Occipital lobe (tissue), 2 donors: ENCODE measurements around the gene PTRH2. TPM values are rescaled to one million over a fixed set of nuclear protein-coding genes. Genes with fewer than 3 reads are reported as not detected.
"Not testable (repeated sequence)": the region's sequence is repeated elsewhere in the genome, so short reads cannot be mapped to it uniquely, and the experiment has no call there.

Experiments
- DNase-seq: peaks from one replicate; lab custom pipeline; 2025; lab: John Stamatoyannopoulos, UW
- total RNA-seq: library from RNA; depleted of rRNA; stranded (reverse); fragments of >200 nt; gene quantifications from one replicate; pipeline ENCODE4 v1.2.3, GENCODE V29; 2014

The PTRH2 gene
- 22.1 TPM for total RNA-seq

- peak; percentile 98 for DNase-seq
These were observed at the start of gene PTRH2, which contains the start of gene VMP1 for GRCh38 chr17:59707149-59707970. TSS of gene PTRH2 (minus strand) at chr17:59707430. CDS start at chr17:59697978, 9,452 bp downstream. TSS of gene VMP1 (plus strand) at chr17:59707654. CDS start at chr17:59731447, 23,793 bp downstream.

- no peak for DNase-seq
These were observed 49.1 kb upstream of the PTRH2 start for GRCh38 chr17:59756236-59756818.

GRCh38 chr17:59755069-59755468, 47.8 kb upstream of the PTRH2 start:
- not testable (repeated sequence) for DNase-seq

- no peak for DNase-seq
These were observed 47.3 kb upstream of the PTRH2 start for GRCh38 chr17:59754552-59754951.

GRCh38 chr17:59753522-59754467, 46.6 kb upstream of the PTRH2 start:
- no peak for DNase-seq

- no peak for DNase-seq
These were observed 45.7 kb upstream of the PTRH2 start for GRCh38 chr17:59752922-59753321.

- DNase-seq: no peak
These were observed 45.2 kb upstream of the PTRH2 start for GRCh38 chr17:59752446-59752845.

GRCh38 chr17:59751955-59752413, 44.8 kb upstream of the PTRH2 start:
- DNase-seq: no peak

- no peak for DNase-seq
These were observed 41.4 kb upstream of the PTRH2 start for GRCh38 chr17:59748591-59748990.

GRCh38 chr17:59746849-59747445, 39.7 kb upstream of the PTRH2 start:
- no peak for DNase-seq

GRCh38 chr17:59745040-59745439, 37.8 kb upstream of the PTRH2 start:
- DNase-seq: no peak

- DNase-seq: no peak
These were observed 36.6 kb upstream of the PTRH2 start for GRCh38 chr17:59743842-59744241.

- DNase-seq: no peak
These were observed 30.1 kb upstream of the PTRH2 start for GRCh38 chr17:59737324-59737723.

GRCh38 chr17:59734226-59734625, 27.0 kb upstream of the PTRH2 start:
- DNase-seq: no peak

- DNase-seq: no peak
These were observed 26.5 kb upstream of the PTRH2 start for GRCh38 chr17:59733697-59734096.

GRCh38 chr17:59730268-59730834, 23.1 kb upstream of the PTRH2 start:
- DNase-seq: no peak

GRCh38 chr17:59727817-59728533, 20.7 kb upstream of the PTRH2 start:
- no peak for DNase-seq

- no peak for DNase-seq
These were observed 18.5 kb upstream of the PTRH2 start for GRCh38 chr17:59725691-59726090.

GRCh38 chr17:59723607-59724006, 16.4 kb upstream of the PTRH2 start:
- no peak for DNase-seq

GRCh38 chr17:59723041-59723440, 15.8 kb upstream of the PTRH2 start:
- no peak for DNase-seq
